ENCODE measurements around the gene LPAR3. TPM values are rescaled to one million over a fixed set of nuclear protein-coding genes. Genes with fewer than 3 reads are reported as not detected.

Gene LPAR3
- total RNA-seq, 4 donors from 2014 or later = 13.0 to 19.0 (median 14.5) TPM

- intact Hi-C loops (cut with DNase I; ENCODE audit: low total_unique reads) = no loop called here
- no peak overlapping the region for H3K4me3 ChIP-seq (ENCODE audit: low read depth, poor library complexity, severe bottlenecking)
- 69 to 75% methylated on average over 4 of the region's 4 CpGs for WGBS, 2 donors
- no peak for TF ChIP-seq POLR2A (IDR thresholded peaks at IDR 0.05)
- TF ChIP-seq, protein P1, sequence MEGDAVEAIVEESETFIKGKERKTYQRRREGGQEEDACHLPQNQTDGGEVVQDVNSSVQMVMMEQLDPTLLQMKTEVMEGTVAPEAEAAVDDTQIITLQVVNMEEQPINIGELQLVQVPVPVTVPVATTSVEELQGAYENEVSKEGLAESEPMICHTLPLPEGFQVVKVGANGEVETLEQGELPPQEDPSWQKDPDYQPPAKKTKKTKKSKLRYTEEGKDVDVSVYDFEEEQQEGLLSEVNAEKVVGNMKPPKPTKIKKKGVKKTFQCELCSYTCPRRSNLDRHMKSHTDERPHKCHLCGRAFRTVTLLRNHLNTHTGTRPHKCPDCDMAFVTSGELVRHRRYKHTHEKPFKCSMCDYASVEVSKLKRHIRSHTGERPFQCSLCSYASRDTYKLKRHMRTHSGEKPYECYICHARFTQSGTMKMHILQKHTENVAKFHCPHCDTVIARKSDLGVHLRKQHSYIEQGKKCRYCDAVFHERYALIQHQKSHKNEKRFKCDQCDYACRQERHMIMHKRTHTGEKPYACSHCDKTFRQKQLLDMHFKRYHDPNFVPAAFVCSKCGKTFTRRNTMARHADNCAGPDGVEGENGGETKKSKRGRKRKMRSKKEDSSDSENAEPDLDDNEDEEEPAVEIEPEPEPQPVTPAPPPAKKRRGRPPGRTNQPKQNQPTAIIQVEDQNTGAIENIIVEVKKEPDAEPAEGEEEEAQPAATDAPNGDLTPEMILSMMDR (IDR thresholded peaks at IDR 0.05) = no peak
- DNase-seq (ENCODE audit: low spot score in 2 of 2) = no peak
Observed at GRCh38 chr1:84833194-84833593, 59.8 kb downstream of the LPAR3 start.

DNA sequence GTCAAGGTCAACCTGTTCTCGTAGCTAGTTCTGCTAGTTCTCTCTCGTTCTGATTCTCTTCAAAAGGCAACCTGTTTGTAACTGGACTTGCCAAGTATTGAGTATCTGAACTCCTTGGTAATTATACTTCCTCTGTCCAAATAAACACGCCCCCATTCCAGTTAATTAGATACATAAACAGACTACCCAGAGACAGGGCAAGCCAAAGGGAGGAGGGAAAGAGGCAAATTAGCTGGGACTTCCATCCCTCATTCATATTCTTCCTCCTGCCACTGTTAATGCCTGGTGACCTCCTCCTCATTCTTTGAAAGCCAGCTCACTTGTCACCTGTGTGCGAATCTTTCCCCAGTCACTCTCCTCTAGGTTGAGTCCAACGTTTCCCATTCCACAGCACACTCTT is 62.9 kb downstream of the LPAR3 start:
- no peak for DNase-seq (ENCODE audit: low spot score in 2 of 2)
- 79 to 84% methylated on average over 5 of the region's 5 CpGs for WGBS, 2 donors
- no peak for TF ChIP-seq POLR2A (IDR thresholded peaks at IDR 0.05)
- TF ChIP-seq, protein P1 (IDR thresholded peaks at IDR 0.05) = no peak
- no peak overlapping the region for H3K4me3 ChIP-seq (ENCODE audit: low read depth, poor library complexity, severe bottlenecking)
- intact Hi-C loops (cut with DNase I; ENCODE audit: low total_unique reads) = no loop called here

DNA sequence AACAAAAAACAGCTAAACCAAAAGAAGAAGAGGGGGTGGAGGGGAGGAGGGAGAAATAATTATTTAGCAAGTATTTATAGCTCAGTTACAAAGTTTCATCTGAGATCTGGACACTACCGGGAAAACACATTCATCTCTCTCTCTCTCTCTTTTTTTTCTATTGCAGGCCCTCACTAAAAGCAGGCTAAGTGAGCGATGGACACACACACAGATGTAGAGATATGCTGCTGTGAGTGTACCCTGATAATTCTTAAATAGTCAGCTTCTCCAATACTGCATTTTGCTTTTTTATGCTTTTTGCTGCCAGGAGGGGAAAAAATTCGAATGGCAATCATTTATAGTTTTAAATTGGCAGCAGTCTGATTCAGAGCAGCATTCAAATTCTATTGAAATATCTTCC is 65.0 kb downstream of the LPAR3 start:
- no peak overlapping the region for H3K4me3 ChIP-seq (ENCODE audit: low read depth, poor library complexity, severe bottlenecking)
- TF ChIP-seq, protein P1 (IDR thresholded peaks at IDR 0.05) = no peak
- TF ChIP-seq POLR2A (IDR thresholded peaks at IDR 0.05) = no peak
- DNase-seq (ENCODE audit: low spot score in 2 of 2) = no peak
- WGBS, 2 donors = 65% methylated on average over 3 of the region's 3 CpGs
- intact Hi-C loops (cut with DNase I; ENCODE audit: low total_unique reads) = no loop called here

DNA sequence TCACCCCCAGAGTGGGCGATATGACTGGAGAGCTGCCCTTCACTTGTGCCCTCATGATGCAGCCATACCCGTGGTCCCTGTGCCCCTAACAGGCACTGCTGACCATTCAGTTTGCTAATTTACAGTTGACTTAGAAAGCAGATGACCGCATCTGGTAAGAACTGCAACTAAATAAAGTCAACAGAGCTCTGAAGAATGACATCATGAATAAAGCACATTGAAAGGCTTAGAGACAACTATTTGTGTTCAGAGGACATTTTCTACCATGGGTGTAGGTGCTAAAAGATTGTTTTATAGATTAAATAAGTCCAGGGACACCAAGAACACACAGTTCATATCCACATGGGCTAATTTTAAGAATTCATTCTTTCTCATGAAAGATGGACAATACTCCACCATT is 65.5 kb downstream of the LPAR3 start:
- no peak overlapping the region for H3K4me3 ChIP-seq (ENCODE audit: low read depth, poor library complexity, severe bottlenecking)
- 69 to 85% methylated on average over 3 of the region's 3 CpGs for WGBS, 2 donors
- no peak for DNase-seq (ENCODE audit: low spot score in 2 of 2)
- intact Hi-C loops (cut with DNase I; ENCODE audit: low total_unique reads) = no loop called here
- TF ChIP-seq, protein P1 (IDR thresholded peaks at IDR 0.05) = no peak
- TF ChIP-seq POLR2A (IDR thresholded peaks at IDR 0.05) = no peak

DNA sequence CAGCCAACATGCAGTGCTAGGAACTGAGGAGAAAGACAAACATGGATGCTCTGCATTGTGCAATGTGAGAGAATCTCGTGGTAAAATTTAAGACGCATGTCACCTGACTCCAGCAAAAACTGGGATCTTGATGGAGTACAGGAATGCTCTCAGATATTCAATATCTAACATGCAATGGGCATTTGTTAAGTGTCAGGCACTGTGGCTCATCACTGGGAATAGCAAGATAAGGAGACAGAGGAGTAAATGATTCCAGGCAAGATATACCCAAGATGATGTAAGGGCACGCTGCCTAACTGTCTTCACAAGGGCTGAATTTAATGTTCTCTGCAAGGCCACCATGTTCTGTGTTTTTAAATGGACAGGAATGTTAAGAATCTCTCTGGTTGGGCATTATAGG is 67.8 kb downstream of the LPAR3 start:
- no peak overlapping the region for H3K4me3 ChIP-seq (ENCODE audit: low read depth, poor library complexity, severe bottlenecking)
- no peak for DNase-seq (ENCODE audit: low spot score in 2 of 2)
- 65 to 75% methylated on average over 3 of the region's 3 CpGs for WGBS, 2 donors
- no peak for TF ChIP-seq POLR2A (IDR thresholded peaks at IDR 0.05)
- TF ChIP-seq, protein P1 (IDR thresholded peaks at IDR 0.05) = no peak
- intact Hi-C loops (cut with DNase I; ENCODE audit: low total_unique reads) = no loop called here

DNA sequence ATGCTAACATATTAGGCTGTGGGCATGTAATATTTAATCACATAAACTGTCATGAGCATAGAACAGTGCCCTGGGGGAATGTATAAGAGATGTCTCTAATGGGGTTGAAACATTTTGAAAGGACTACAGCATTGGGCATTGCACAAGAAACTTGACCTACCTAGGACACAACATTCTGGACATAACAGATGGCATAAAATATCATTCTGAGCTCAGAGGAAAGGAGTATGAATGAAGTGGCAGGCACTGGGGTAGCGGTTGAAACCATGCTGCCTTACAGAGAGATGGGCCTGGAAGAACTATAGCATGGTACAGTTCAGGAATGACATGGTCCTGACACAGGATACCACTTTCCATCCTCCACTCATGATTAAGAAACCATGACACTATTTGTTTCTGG is 69.0 kb downstream of the LPAR3 start:
- no peak for TF ChIP-seq POLR2A (IDR thresholded peaks at IDR 0.05)
- TF ChIP-seq, protein P1 (IDR thresholded peaks at IDR 0.05) = no peak
- intact Hi-C loops (cut with DNase I; ENCODE audit: low total_unique reads) = no loop called here
- WGBS, 2 donors = 93 to 98% methylated on average over 1 of the region's 1 CpG
- no peak overlapping the region for H3K4me3 ChIP-seq (ENCODE audit: low read depth, poor library complexity, severe bottlenecking)
- DNase-seq (ENCODE audit: low spot score in 2 of 2) = no peak
